ENCODE results near the gene EXTL2.
"Not testable (repeated sequence)": the region's sequence is repeated elsewhere in the genome, so short reads cannot be mapped to it uniquely, and the experiment has no call there.

Gene EXTL2

DNA sequence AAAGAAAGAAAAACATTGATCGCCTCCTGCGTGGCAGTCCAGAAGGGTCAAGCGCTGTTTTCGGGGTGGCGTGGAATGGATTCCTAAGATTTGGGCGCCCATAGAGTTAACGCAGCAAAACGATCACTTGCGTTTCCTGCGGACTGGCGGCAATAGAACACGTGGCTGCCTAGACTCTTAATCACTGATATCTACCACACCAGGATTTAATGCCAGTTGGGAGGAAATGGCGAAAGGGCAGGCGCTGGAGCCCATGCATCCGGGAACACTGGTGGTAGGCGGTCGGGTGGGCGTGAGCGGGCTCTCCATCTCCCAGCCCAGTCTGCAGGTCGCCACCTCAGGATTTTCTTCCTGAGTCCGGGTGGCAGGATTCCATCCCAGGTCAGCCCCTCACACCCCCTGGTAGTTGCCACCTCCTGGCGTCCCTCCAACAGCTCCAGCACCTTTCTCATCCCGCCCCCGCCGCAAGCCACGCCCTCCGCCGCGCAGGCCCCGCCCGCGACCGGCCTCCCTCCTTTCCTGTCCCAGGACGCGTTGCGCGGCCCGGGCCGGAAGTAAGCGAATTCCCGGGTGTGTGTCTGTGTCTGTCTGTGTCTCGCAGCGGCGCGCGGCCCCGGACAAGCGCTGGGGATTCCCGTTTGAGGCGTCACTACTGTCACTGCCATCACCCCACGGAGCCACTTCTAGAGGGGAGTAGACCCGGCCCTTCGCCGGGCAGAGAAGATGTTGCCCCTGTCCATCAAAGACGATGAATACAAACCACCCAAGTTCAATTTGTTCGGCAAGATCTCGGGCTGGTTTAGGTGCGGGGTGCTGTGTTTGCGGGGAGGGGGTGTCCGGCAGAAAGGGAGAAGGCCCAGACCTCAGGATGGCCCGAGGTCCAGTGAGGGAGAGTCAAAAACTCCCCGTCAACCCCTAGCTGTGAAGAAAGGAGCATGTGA is 1.2 kb upstream of the EXTL2 start, which contains the start of gene SLC30A7:
Gene SLC30A7 (plus strand): TSS at position 551 of the 941 bp plus-strand sequence. CDS start 173 bp downstream, at position 724.
- Histone ChIP-seq H3K36me3 (ENCODE audit: control insufficient read depth, insufficient read depth, low read length) (no peaks in the 10 kb centered on the region), H3K4me1 (ENCODE audit: control insufficient read depth, insufficient read depth, low read length) (peaks cover 12% of the 10 kb centered on the region)

GRCh38 chr1:100893718-100894117 is 924 bp downstream of the EXTL2 start:
- no peaks in the 10 kb centered on the region for H3K36me3 ChIP-seq (ENCODE audit: control insufficient read depth, insufficient read depth, low read length)
- H3K4me3 ChIP-seq (ENCODE audit: low read length) = no peak overlapping the region
- no peak overlapping the region for H3K9ac ChIP-seq (ENCODE audit: low read length)
- H3K4me1 ChIP-seq (ENCODE audit: control insufficient read depth, insufficient read depth, low read length) = peaks cover 12% of the 10 kb centered on the region
- no peaks in the 10 kb centered on the region for H3K9me3 ChIP-seq (ENCODE audit: control insufficient read depth, low read length)
- H3K27me3 ChIP-seq (ENCODE audit: control insufficient read depth, insufficient read depth, low read length) = no peaks in the 10 kb centered on the region

More for the DNA sequence above, 1.2 kb upstream of the EXTL2 start, which contains the start of gene SLC30A7:
- peak within 1 kb of the TSS; percentile 92 for H3K9ac ChIP-seq (ENCODE audit: low read length)
- no peaks in the 10 kb centered on the region for H3K9me3 ChIP-seq (ENCODE audit: control insufficient read depth, low read length)
- peak within 1 kb of the TSS; percentile 94 for H3K4me3 ChIP-seq (ENCODE audit: low read length)
- no peaks in the 10 kb centered on the region for H3K27me3 ChIP-seq (ENCODE audit: control insufficient read depth, insufficient read depth, low read length)

GRCh38 chr1:100892554-100892953 is 2.1 kb downstream of the EXTL2 start:
- Histone ChIP-seq H3K36me3 (ENCODE audit: control insufficient read depth, insufficient read depth, low read length) (no peaks in the 10 kb centered on the region), H3K4me1 (ENCODE audit: control insufficient read depth, insufficient read depth, low read length) (peaks cover 11% of the 10 kb centered on the region), H3K27me3 (ENCODE audit: control insufficient read depth, insufficient read depth, low read length) (no peaks in the 10 kb centered on the region), H3K4me3 (ENCODE audit: low read length) (no peak overlapping the region), H3K9me3 (ENCODE audit: control insufficient read depth, low read length) (no peaks in the 10 kb centered on the region), H3K9ac (ENCODE audit: low read length) (no peak overlapping the region)

DNA sequence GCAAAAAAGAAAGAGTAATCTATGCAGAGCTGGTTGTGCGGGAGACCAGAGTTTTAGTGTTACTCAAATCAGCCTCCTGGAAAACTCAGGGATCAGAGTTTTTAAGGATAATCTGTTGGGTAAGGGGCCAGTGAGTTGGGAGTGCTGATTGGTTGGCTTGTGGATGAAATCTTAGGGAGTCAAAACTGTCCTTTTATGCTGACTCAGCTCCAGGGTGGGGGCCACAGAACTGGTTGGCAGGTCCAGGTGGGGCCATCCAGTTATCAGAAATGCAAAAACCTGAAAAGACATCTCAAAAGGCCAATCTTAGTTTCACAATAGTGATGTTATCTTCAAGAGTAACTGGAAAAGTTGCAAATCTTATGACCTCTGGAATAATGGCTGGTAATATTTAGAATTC is 3.3 kb downstream of the EXTL2 start:
- H3K4me1 ChIP-seq (ENCODE audit: control insufficient read depth, insufficient read depth, low read length) = peaks cover 6% of the 10 kb centered on the region
- no peak overlapping the region for H3K4me3 ChIP-seq (ENCODE audit: low read length)
- no peaks in the 10 kb centered on the region for H3K27me3 ChIP-seq (ENCODE audit: control insufficient read depth, insufficient read depth, low read length)
- no peak overlapping the region for H3K9ac ChIP-seq (ENCODE audit: low read length)
- H3K36me3 ChIP-seq (ENCODE audit: control insufficient read depth, insufficient read depth, low read length) = no peaks in the 10 kb centered on the region
- H3K9me3 ChIP-seq (ENCODE audit: control insufficient read depth, low read length) = no peaks in the 10 kb centered on the region

GRCh38 chr1:100889869-100890482 is 4.7 kb downstream of the EXTL2 start:
- not testable (repeated sequence) for H3K4me3 ChIP-seq (ENCODE audit: low read length); H3K27me3 ChIP-seq (ENCODE audit: control insufficient read depth, insufficient read depth, low read length); H3K9ac ChIP-seq (ENCODE audit: low read length); H3K36me3 ChIP-seq (ENCODE audit: control insufficient read depth, insufficient read depth, low read length); H3K4me1 ChIP-seq (ENCODE audit: control insufficient read depth, insufficient read depth, low read length); H3K9me3 ChIP-seq (ENCODE audit: control insufficient read depth, low read length)

DNA sequence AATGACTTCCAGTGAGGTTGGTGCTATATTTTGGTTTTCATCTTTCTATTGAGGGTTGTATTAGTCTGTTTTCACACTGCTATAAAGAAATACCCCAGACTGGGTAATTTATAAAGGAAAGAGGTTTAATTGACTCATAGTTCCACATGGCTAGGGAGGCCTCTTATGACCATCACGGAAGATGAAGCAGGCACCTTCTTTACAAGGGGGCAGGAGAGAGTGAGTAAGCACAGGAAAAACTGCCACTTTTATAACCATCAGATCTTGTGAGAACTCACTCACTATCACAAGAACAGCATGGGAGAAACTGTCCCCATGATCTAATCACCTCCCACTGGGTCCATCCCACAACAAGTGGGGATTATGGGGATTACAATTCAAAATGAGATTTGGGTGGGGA is 5.6 kb downstream of the EXTL2 start:
- H3K36me3 ChIP-seq (ENCODE audit: control insufficient read depth, insufficient read depth, low read length); H3K9me3 ChIP-seq (ENCODE audit: control insufficient read depth, low read length); H3K27me3 ChIP-seq (ENCODE audit: control insufficient read depth, insufficient read depth, low read length); H3K4me1 ChIP-seq (ENCODE audit: control insufficient read depth, insufficient read depth, low read length); H3K9ac ChIP-seq (ENCODE audit: low read length); H3K4me3 ChIP-seq (ENCODE audit: low read length): not testable (repeated sequence)

GRCh38 chr1:100883963-100884362 is 10.7 kb downstream of the EXTL2 start:
- no peak overlapping the region for H3K4me3 ChIP-seq (ENCODE audit: low read length)
- no peaks in the 10 kb centered on the region for H3K4me1 ChIP-seq (ENCODE audit: control insufficient read depth, insufficient read depth, low read length)
- H3K36me3 ChIP-seq (ENCODE audit: control insufficient read depth, insufficient read depth, low read length) = no peaks in the 10 kb centered on the region
- H3K27me3 ChIP-seq (ENCODE audit: control insufficient read depth, insufficient read depth, low read length) = no peaks in the 10 kb centered on the region
- no peak overlapping the region for H3K9ac ChIP-seq (ENCODE audit: low read length)
- no peaks in the 10 kb centered on the region for H3K9me3 ChIP-seq (ENCODE audit: control insufficient read depth, low read length)

- H3K9me3 ChIP-seq (ENCODE audit: control insufficient read depth, low read length) = no peaks in the 10 kb centered on the region
- no peaks in the 10 kb centered on the region for H3K4me1 ChIP-seq (ENCODE audit: control insufficient read depth, insufficient read depth, low read length)
- H3K36me3 ChIP-seq (ENCODE audit: control insufficient read depth, insufficient read depth, low read length) = no peaks in the 10 kb centered on the region
- H3K9ac ChIP-seq (ENCODE audit: low read length) = no peak overlapping the region
- H3K27me3 ChIP-seq (ENCODE audit: control insufficient read depth, insufficient read depth, low read length) = no peaks in the 10 kb centered on the region
- H3K4me3 ChIP-seq (ENCODE audit: low read length) = no peak overlapping the region
Observed at GRCh38 chr1:100882698-100883097, 11.9 kb downstream of the EXTL2 start.

DNA sequence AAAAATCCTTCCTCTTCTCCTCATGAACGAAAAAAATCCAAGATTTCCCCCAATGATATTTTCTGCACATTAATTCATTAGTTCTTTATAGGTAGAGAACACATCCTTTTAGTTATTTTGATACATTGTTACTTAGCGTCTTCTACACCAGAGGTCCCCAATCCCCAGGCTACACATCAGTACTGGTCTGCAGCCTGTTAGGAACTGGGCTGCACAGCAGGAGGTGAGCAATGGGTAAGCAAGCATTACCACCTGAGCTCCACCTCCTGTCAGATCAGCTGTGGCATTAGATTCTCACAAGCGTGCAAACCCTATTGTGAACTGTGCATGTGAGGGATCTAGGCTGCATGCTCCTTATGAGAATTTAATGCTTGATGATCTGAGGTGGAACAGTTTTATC is 13.0 kb downstream of the EXTL2 start:
- no peaks in the 10 kb centered on the region for H3K9me3 ChIP-seq (ENCODE audit: control insufficient read depth, low read length)
- no peak overlapping the region for H3K4me3 ChIP-seq (ENCODE audit: low read length)
- H3K27me3 ChIP-seq (ENCODE audit: control insufficient read depth, insufficient read depth, low read length) = no peaks in the 10 kb centered on the region
- H3K9ac ChIP-seq (ENCODE audit: low read length) = no peak overlapping the region
- H3K4me1 ChIP-seq (ENCODE audit: control insufficient read depth, insufficient read depth, low read length) = no peaks in the 10 kb centered on the region
- H3K36me3 ChIP-seq (ENCODE audit: control insufficient read depth, insufficient read depth, low read length) = no peaks in the 10 kb centered on the region

- Histone ChIP-seq H3K9me3 (ENCODE audit: control insufficient read depth, low read length) (no peaks in the 10 kb centered on the region), H3K27me3 (ENCODE audit: control insufficient read depth, insufficient read depth, low read length) (no peaks in the 10 kb centered on the region), H3K4me1 (ENCODE audit: control insufficient read depth, insufficient read depth, low read length) (no peaks in the 10 kb centered on the region), H3K9ac (ENCODE audit: low read length) (no peak overlapping the region), H3K4me3 (ENCODE audit: low read length) (no peak overlapping the region), H3K36me3 (ENCODE audit: control insufficient read depth, insufficient read depth, low read length) (no peaks in the 10 kb centered on the region)
Observed at GRCh38 chr1:100879422-100879821, 15.2 kb downstream of the EXTL2 start.

GRCh38 chr1:100876291-100876690 is 18.4 kb downstream of the EXTL2 start:
- Histone ChIP-seq H3K4me3 (ENCODE audit: low read length) (no peak overlapping the region), H3K9me3 (ENCODE audit: control insufficient read depth, low read length) (no peaks in the 10 kb centered on the region), H3K36me3 (ENCODE audit: control insufficient read depth, insufficient read depth, low read length) (no peaks in the 10 kb centered on the region), H3K27me3 (ENCODE audit: control insufficient read depth, insufficient read depth, low read length) (no peaks in the 10 kb centered on the region), H3K9ac (ENCODE audit: low read length) (no peak overlapping the region), H3K4me1 (ENCODE audit: control insufficient read depth, insufficient read depth, low read length) (no peaks in the 10 kb centered on the region)

DNA sequence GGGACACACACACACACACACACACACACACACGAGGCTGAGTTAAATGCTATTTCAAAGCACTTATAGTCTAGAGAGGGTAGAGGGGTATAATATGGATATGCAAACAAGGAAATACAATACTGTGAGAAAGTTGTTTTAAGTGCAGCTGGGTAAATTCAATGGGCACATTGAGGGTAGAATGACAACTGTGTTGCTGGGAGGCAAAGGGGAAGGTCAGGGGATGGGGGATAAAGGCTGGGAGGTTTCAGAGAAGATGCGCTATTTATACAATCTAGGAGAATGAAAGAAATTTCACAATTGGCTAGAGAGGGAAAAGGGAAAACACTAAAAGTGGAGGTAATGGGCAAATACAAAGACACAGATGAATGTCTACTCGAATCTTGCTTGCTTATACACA is 19.4 kb downstream of the EXTL2 start:
- no peak overlapping the region for H3K4me3 ChIP-seq (ENCODE audit: low read length)
- no peak overlapping the region for H3K9ac ChIP-seq (ENCODE audit: low read length)
- no peaks in the 10 kb centered on the region for H3K9me3 ChIP-seq (ENCODE audit: control insufficient read depth, low read length)
- no peaks in the 10 kb centered on the region for H3K36me3 ChIP-seq (ENCODE audit: control insufficient read depth, insufficient read depth, low read length)
- H3K27me3 ChIP-seq (ENCODE audit: control insufficient read depth, insufficient read depth, low read length) = no peaks in the 10 kb centered on the region
- no peaks in the 10 kb centered on the region for H3K4me1 ChIP-seq (ENCODE audit: control insufficient read depth, insufficient read depth, low read length)
